Hematopoietic multipotent progenitor cell treated with erythropoietin and hydrocortisone succinate and interleukin-3 and kit ligand, for 4 days (in vitro differentiated cells): Measurements from ENCODE around the gene GMDS.

ENCODE experiments used
- DNase-seq: peaks from one replicate; pipeline ENCODE4 v3.0.0-alpha.2; 2015

GMDS gene

GRCh38 chr6:1724616-1725015, 520.8 kb downstream of the GMDS start:
- DNase-seq, result no peak

DNA sequence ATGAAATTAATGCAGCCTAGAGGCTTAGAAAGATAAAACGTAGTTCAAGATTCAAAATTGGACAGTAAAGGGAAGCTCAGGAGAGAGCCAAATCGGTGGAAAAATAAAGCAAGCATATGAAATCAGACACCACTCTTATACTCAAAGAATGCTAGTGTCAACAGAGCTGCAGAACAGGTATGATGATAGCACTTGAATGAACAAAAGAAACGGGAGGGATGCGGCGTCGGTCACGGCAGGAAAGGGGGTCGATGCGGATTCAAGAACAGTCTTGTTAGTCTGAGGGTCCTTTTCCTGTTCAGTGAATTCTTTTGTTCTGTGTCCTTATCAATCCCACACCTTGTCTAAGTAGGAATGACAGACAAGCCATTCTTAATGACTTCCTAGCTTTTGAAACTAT, 521.3 kb downstream of the GMDS start:
- DNase-seq, result no peak

GRCh38 chr6:1722801-1723200, 522.6 kb downstream of the GMDS start:
- DNase-seq, result no peak

DNA sequence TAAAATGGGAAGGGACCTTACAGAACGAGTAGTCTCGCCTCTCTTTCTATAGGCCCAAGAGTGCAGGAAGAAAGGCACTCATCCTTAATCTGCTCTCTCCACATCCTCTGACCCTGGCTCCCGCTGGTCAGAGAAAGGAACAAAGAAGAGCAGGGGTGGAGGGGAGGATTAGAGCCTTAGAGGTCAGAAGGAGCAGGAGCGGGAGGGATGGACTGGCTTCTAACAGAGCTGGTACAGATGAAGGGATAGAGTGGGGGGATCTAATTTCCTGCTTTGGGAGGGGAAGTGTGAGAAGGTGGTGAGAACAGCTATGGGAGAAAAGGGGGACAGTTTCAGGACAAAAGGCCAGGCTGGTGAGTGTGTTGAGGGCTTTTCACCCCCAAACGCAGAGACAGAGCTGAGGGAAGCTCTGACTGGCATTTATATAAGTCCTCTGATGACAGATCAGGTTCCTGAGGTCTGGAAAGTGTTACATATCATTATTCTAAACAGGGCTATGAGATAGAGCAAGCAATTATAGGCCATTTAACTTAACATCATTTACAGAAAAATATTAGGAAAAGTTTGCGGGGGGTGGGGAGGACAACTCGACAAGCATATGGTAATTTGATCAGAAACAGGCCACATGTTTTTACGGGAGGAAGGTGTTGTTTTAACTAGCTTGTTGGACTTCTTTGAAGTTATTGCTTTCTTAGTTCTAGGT, 524.6 kb downstream of the GMDS start:
- DNase-seq, result no peak

GRCh38 chr6:1719922-1720321, 525.5 kb downstream of the GMDS start:
- DNase-seq, result no peak

DNA sequence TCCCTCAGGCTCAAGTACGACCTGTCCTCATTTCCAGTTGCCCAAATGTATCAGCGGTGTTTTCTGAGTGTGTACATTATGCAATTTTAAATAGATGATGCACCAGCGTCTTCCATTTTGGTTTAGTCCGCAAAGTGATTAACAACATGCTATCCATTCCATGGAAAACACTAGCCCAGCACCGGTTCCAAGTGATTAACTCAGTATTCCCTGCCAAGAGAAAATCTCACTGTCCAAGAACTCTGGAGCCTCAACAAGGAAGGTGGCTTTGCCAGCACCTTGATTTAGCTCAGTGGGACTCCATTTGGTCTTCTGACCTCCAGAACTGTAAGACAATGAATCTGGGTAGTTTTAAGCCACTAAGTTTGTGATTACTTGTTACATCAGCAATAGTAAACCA, 528.5 kb downstream of the GMDS start:
- no peak for DNase-seq

DNA sequence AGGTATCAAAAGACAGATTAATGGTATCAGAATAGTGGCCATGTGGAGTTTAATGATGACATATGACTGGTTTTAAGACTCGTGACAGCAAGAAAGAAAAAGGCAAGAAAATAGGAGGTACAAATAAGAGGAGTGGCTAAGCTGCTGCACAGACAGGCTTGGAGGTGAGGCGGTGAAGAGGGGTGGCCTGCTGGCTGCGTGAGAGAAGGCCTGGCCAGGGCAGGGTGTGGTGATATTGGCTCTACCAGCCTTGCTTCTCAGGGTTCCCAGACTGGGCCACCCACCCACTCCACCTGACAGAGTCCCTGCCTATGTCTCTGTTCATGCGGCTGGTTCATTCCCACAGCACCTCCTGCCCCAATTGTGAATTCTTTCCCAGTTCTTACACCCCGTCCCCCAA, 529.0 kb downstream of the GMDS start:
- DNase-seq, result no peak

GRCh38 chr6:1715336-1715735, 530.1 kb downstream of the GMDS start:
- no peak for DNase-seq

- no peak for DNase-seq
Measured at GRCh38 chr6:1714654-1715053, 530.8 kb downstream of the GMDS start.

DNA sequence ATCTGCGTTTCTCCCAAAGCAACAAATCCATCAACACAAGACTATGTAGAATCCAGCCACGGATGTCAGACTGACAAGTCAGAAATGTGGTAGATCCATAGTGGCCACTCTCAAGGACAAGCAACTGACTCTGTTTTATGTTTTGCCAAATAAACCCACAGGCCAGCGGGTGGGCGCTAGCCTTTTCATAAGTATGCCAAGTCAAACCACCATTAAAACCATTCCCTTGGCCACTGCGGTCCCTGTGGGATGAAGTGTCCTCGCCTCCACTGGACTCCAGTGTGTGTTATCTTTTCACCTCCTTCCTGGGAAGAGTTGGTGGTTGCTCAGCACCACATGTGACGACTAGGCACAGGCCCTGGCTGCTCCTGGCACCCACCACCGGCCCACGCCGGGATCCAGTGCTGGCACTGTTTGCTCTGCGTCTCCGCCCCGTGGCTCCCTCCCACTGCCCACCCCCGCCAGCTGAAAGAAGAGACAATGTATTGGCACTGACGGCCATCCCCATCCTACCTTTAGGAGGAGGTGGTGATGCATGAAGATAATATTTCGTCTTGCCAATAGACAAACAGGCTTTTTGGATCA, 532.3 kb downstream of the GMDS start:
- DNase-seq, result no peak

DNA sequence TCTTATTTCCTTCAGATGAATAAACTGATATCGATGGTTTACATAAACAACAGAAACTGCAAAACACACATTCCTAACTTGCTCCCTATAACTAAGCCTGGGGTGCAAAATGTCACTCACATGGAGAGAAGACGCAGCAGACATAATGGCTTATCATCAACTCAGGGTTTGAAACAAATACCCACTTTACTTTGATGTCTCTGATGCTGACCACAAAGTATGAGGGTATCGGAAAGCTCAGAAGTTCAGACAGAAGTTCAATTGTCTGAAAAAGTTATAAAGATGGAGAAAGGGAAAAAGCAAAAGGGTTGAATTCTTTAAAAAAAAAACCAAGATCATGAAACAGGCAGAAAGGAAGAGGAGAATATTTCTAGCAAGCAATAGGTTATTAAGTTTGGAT, 533.0 kb downstream of the GMDS start:
- DNase-seq, result no peak

DNA sequence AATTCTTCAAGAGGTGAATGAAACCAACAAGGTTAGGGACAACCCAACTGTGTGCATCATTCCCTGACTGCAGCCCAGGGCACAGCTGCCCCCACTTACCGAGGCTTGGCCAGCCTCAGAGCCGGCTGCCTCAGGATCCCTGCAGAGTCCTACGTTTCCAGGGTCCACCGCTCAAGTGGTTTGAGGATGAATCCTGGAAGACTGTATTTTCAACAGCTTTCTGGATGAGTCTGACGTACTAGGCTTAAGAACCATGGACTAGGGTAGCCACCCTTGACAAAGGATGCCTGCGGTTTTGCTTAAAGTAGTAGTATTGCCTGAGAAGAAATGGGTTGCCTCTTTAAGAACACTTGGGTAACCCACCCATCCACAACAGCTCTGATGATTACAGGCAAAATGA, 534.3 kb downstream of the GMDS start:
- no peak for DNase-seq

- peak; percentile 15 for DNase-seq
Measured at GRCh38 chr6:1709234-1709641, 536.2 kb downstream of the GMDS start.

GRCh38 chr6:1708820-1709219, 536.6 kb downstream of the GMDS start:
- no peak for DNase-seq

DNA sequence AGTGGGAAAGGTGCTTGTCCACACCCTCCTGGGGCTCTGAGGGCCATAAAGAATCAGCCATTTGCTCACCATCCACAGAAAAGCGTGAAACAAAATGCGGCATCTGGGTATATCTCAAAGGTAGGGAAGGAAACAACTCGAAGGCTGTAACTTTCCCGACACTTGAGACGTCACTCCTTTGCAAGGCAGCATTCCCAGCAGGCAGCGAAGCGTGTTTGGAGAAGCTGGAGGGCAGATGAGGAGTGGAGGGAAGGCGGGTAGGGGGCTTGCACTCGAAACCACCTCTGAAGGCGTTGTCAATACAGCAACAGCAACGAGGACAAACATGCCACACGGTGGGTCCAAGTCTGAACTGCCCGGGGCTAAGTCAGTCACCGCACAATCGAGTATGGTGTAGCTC, 537.3 kb downstream of the GMDS start:
- no peak for DNase-seq

DNA sequence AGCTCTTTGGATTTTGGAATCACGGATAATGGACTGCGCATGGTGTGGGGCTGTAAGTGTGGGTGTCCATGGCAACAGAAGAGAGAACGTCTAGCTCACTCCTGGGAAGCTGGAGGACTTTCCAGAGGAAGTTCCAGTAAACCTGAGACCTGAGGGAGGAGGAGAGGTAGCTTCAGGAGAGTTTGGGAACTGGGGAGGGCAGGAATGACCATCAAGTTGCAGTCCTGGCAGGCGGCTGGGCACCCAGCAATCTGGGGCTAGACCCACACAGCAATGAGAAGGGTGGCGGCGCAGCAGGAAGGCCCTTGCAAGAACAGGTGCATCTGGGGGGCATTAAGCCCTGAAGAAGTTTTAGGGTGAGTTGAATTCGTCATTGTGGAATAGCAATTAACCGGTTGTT, 539.8 kb downstream of the GMDS start:
- no peak for DNase-seq

- DNase-seq, result no peak
Measured at GRCh38 chr6:1705183-1705582, 540.2 kb downstream of the GMDS start.

DNA sequence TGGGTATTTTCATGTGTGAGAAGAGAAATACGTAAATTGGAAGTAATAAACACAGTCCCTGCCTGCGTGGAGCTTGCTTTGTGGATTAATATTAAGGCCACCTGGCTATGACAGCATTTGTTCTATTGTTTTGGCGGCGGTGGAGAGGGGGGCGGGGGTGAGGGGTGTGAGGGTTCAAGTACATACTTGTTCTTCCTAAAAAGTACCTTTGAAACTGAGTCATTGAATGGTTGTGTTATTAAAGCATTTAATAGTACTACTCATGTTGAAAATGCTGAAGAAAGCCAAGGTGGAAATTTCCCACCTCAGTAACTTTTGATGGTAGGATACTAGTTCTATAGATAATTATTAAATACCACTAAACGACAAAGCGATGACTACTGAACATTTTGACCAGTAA, 540.7 kb downstream of the GMDS start:
- no peak for DNase-seq

GRCh38 chr6:1703923-1704322, 541.5 kb downstream of the GMDS start:
- DNase-seq, result no peak

DNA sequence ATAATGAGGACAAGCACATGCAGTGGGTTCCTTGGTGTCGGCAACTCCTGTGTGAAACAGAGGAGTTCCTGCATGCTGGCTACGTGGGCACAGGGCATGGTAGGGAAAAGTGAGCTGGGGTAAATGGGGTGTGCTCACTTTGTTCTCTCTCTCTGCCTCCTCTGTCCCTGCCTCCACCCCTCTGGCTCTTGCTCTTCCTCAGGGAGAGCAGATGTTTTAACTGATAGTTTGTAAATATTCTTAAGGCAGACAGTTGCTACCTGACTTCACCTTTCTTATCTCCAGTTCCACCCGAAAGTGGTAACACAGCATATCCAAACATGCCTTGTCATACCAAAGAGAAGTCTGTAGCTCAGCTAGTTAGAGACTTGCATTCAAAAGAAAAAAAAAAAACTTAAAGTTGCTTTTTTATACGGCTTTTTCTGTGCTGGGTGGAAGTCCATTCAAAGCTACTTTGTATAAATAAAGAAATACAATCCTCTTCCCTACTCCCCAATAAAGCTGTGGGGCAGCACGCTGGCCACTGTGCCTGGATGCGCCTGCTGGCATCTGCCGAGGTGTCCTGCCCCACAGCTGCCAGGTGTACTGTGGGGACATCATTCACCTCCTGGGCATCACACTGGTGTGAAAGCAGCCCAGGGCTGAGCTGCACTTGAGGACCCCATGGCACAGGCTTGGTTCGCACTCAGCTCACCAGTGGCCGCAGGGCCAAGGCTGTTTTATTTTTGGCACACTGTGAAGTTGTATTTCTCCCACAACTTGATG, 542.1 kb downstream of the GMDS start:
- DNase-seq, result peak; percentile 44

GRCh38 chr6:1702580-1703051, 542.8 kb downstream of the GMDS start:
- DNase-seq, result no peak

- DNase-seq, result no peak
Measured at GRCh38 chr6:1701668-1702353, 543.6 kb downstream of the GMDS start.

DNA sequence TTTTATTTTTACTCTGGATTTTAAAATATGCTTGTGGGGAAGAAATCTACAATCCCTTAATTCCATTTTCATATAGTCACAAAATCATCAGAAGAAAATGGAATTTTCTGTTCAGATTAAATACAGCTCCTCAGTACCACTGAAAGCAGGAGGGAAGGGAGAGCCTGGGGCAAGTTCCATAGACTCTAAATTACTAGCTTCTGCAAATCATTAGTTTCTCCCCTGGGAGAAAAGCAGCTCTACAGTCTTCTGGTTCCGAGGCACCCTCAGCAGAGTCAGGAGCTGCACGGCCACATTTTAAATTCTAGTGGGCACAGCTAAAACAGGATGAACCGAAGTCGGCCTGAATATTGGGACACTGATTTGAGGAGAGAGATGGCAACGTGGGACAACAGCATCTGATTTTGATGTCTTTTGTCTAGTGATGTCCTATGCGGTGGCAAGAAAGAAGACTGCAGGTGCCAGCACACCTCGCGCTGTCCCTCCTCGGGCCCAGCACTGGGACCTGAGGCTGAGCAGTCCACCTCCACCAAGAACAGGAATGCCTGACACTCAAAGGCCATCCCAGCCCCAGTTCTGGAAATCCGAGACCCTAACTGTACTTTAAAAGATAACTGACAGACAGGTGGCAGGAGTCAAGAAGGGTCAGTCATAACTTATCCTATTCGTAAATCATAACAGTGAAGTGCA, 545.0 kb downstream of the GMDS start:
- no peak for DNase-seq
